GM18505 (cell line): ENCODE results near the gene NDUFAF4.

Source experiments
- ATAC-seq: cut with Tn5 transposase; IDR thresholded peaks from one replicate; pipeline ENCODE4 v1.9.1; 2021; ENCODE audit not compliant: unreplicated experiment
- POLR2A ChIP-seq: IDR thresholded peaks from 4 replicates; pipeline ENCODE4 v1.6.1; 2011; ENCODE audit warnings: borderline replicate concordance; ENCODE audit not compliant: insufficient read depth, insufficient read length; ENCODE audit errors: extremely low read depth

Gene NDUFAF4

GRCh38 chr6:96878143-96878542 is 19.5 kb downstream of the NDUFAF4 start:
- no peak for TF ChIP-seq POLR2A
- ATAC-seq = no peak

DNA sequence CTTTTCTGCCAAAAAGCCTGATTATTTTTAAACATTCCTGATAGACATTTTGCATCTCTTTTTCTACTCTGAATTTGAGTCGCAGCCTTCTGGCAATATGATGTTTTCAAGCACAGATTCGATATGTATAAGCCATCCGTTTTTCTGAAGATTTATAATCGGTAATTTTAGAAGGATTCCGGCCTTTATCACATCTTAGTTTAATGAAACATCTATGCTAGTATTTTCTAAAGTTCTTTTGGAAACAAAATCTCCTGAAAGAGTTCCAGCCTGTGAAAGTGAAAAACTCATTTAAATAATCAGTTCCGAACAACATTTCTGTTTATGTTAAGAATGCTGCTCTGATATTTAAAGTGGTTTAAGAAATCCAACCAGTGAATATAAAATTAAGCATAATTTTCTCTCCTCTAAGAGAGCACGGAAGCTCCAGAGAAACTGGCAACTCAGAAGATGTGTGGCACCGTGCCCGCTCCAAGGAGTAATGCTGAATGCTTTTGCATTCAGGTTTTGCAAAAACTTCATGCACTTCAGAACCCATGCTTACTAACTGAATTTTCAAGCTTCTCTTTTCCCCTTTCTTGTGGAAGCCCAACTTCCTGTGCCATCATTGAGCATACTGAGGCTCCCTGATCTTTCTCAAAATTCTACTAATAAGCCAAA is 20.7 kb downstream of the NDUFAF4 start:
- no peak for TF ChIP-seq POLR2A
- ATAC-seq = no peak

DNA sequence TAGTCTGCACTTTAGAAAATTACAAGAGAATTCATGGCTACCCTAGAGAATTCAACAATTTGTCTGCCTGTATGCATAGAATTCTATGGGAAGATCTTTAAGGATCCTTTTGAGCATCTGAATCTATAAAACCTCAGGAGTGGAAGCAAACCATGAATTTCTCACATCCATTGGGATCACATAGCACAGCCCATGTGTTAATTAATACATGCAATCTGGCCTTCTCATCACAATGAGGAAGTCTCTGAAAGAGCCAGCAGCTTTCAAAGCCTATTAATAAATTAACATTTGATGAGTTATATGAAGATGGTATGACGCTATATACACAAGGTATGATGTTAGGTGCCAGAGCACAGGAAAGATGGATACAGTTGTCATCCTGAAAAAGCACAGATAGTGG is 24.7 kb downstream of the NDUFAF4 start:
- no peak for ATAC-seq

GRCh38 chr6:96865055-96865405 is 32.7 kb downstream of the NDUFAF4 start:
- TF ChIP-seq POLR2A = no peak
- no peak for ATAC-seq

More for the DNA sequence above, 24.7 kb downstream of the NDUFAF4 start:
- no peak for TF ChIP-seq POLR2A

GRCh38 chr6:96864216-96865054 is 33.3 kb downstream of the NDUFAF4 start:
- no peak for TF ChIP-seq POLR2A

GRCh38 chr6:96862560-96862959 is 35.1 kb downstream of the NDUFAF4 start:
- no peak for ATAC-seq
- TF ChIP-seq POLR2A = no peak

More at GRCh38 chr6:96864216-96865054, 33.3 kb downstream of the NDUFAF4 start:
- no peak for ATAC-seq

DNA sequence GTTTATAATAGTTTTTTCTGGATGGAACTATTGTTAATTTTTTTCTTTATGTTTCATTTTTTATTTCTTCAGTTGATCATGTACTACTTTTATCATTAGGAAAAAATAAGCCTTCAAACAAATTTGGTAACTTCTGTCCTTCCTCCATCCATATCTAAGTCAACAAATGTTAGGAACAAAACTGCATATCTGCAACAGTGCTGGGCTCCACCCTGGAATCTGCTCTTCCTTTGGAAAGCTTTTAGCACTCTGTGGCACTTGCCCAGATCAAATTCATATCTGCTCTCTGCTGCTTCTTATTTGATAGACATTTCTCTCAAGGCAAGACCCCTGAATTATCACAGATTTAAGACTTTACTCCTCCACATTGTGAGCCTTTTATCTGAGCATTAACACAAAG is 36.1 kb downstream of the NDUFAF4 start:
- TF ChIP-seq POLR2A = no peak

GRCh38 chr6:96856856-96857255 is 40.8 kb downstream of the NDUFAF4 start:
- no peak for ATAC-seq
- TF ChIP-seq POLR2A = no peak

More for the DNA sequence above, 36.1 kb downstream of the NDUFAF4 start:
- no peak for ATAC-seq

- TF ChIP-seq POLR2A = no peak
- no peak for ATAC-seq
These were observed 44.6 kb downstream of the NDUFAF4 start for GRCh38 chr6:96853083-96853482.

- ATAC-seq = no peak
These were observed 45.1 kb downstream of the NDUFAF4 start for GRCh38 chr6:96852605-96853004.

GRCh38 chr6:96851858-96852257 is 45.8 kb downstream of the NDUFAF4 start:
- no peak for TF ChIP-seq POLR2A
- ATAC-seq = no peak

More at GRCh38 chr6:96852605-96853004, 45.1 kb downstream of the NDUFAF4 start:
- no peak for TF ChIP-seq POLR2A

GRCh38 chr6:96849615-96850014 is 48.1 kb downstream of the NDUFAF4 start:
- ATAC-seq = no peak
- no peak for TF ChIP-seq POLR2A

DNA sequence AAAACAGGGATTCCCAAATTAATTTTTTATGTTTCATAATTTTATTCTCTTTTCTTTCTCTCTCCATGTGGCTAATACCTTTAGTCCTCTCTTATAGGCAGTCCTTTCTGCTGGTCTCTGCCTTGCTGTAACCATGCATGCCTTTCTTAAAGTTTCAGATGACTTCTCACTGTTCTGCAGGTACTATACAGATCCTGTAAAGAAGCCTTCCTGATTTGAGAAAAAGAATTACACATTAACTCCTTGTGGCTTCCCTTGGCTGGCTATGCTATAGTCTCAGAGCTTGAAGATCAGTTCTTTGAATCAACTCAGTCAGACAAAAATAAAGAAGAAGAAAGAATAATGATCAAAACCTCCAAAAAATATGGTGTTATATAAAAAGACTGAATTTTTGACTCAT is 53.2 kb downstream of the NDUFAF4 start:
- no peak for TF ChIP-seq POLR2A
- no peak for ATAC-seq

DNA sequence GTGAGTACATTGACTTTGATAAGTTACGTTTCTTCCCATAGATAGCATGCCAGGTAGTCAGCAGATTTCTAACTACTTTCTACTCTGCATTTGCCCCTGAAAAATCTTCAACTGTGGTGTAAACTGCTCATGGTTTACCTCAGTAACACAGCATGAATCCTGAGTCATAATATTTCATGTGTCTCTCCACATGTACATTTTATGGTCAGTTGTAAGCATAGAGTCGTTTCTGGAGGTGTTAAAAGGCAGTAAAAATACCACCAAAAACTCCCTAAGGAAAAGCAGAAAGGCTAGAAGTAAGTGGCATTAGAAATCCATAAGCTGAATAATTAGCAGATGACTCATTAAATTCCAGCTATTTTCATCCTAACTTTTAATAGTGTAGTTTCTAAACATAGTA is 56.3 kb downstream of the NDUFAF4 start:
- no peak for TF ChIP-seq POLR2A
- no peak for ATAC-seq
